NCI-H146 (cell line): ENCODE results near the gene ACAT2.
"Not testable (repeated sequence)": the region's sequence is repeated elsewhere in the genome, so short reads cannot be mapped to it uniquely, and the experiment has no call there.

Source experiments
- DNase-seq: peaks from one replicate; lab custom pipeline; 2025; lab: John Stamatoyannopoulos, UW

The ACAT2 gene

GRCh38 chr6:159761873-159762680 lies at the start of gene ACAT2:
Gene ACAT2 (plus strand): TSS chr6:159762045. CDS start chr6:159762088, 43 bp downstream.
- DNase-seq: peak; percentile 99

GRCh38 chr6:159712389-159712788 lies 49.5 kb upstream of the ACAT2 start:
- DNase-seq: not testable (repeated sequence)

- DNase-seq: no peak
Measured at GRCh38 chr6:159713984-159714383, 47.9 kb upstream of the ACAT2 start.

GRCh38 chr6:159714404-159714803 lies 47.4 kb upstream of the ACAT2 start:
- DNase-seq: no peak

GRCh38 chr6:159715166-159715565 lies 46.7 kb upstream of the ACAT2 start:
- DNase-seq: no peak

- DNase-seq: no peak
Measured at GRCh38 chr6:159715605-159716004, 46.2 kb upstream of the ACAT2 start.

GRCh38 chr6:159716247-159717096 lies 45.4 kb upstream of the ACAT2 start:
- no peak for DNase-seq

GRCh38 chr6:159718634-159719033 lies 43.2 kb upstream of the ACAT2 start:
- DNase-seq: no peak

- DNase-seq: no peak
Measured at GRCh38 chr6:159719287-159719686, 42.6 kb upstream of the ACAT2 start.

GRCh38 chr6:159720708-159721107 lies 41.1 kb upstream of the ACAT2 start:
- peak; percentile 83 for DNase-seq

- DNase-seq: not testable (repeated sequence)
Measured at GRCh38 chr6:159721981-159722380, 39.9 kb upstream of the ACAT2 start.

GRCh38 chr6:159722655-159723054 lies 39.2 kb upstream of the ACAT2 start:
- no peak for DNase-seq

GRCh38 chr6:159723259-159723658 lies 38.6 kb upstream of the ACAT2 start:
- DNase-seq: no peak

- DNase-seq: no peak
Measured at GRCh38 chr6:159724778-159725177, 37.1 kb upstream of the ACAT2 start.

GRCh38 chr6:159725208-159725607 lies 36.6 kb upstream of the ACAT2 start:
- not testable (repeated sequence) for DNase-seq

- peak; percentile 96 for DNase-seq
Measured at GRCh38 chr6:159726255-159726917, 35.5 kb upstream of the ACAT2 start.

- DNase-seq: peak; percentile 99
Measured at GRCh38 chr6:159726918-159727716, 34.7 kb upstream of the ACAT2 start, which contains the start of gene WTAP. Gene WTAP (plus strand): TSS chr6:159727506. CDS start chr6:159736266, 8,760 bp downstream.

- DNase-seq: peak; percentile 88
Measured at GRCh38 chr6:159727717-159728445, 34.0 kb upstream of the ACAT2 start.

- DNase-seq: no peak
Measured at GRCh38 chr6:159728531-159728964, 33.3 kb upstream of the ACAT2 start.

GRCh38 chr6:159729598-159730331 lies 32.1 kb upstream of the ACAT2 start:
- no peak for DNase-seq
